HG03135 (cell line): ENCODE measurements around the gene PTPRG.

ENCODE experiments used
- ATAC-seq: cut with Tn5 transposase; IDR thresholded peaks from one replicate; pipeline ENCODE4 v1.9.1; 2021; ENCODE audit warnings: mild to moderate bottlenecking, moderate library complexity; ENCODE audit not compliant: unreplicated experiment

The PTPRG gene

GRCh38 chr3:61583890-61584875 lies 22.8 kb downstream of the PTPRG start:
- no peak for ATAC-seq

GRCh38 chr3:61589856-61590255 lies 28.5 kb downstream of the PTPRG start:
- no peak for ATAC-seq

DNA sequence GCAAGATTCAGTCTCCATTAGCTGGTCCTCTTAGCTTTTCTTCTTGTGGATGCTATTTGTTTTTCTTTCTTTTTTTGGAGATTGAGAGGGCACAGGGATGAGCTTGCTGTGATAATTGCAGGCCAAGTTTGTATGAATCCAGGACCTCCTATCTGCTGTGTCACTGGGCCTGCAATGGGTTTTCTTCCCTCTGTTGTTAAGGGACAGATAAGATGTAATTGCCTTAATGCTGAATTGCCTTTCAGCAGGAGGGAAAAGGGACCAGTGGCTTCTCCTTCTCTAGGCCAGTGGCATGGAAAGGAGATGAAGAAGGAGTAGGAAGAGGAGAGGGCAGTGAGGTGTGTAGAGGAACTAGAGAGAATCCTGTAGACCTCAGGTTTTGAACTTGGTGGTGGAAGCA lies 29.9 kb downstream of the PTPRG start:
- no peak for ATAC-seq

GRCh38 chr3:61593446-61594029 lies 32.2 kb downstream of the PTPRG start:
- ATAC-seq: no peak

DNA sequence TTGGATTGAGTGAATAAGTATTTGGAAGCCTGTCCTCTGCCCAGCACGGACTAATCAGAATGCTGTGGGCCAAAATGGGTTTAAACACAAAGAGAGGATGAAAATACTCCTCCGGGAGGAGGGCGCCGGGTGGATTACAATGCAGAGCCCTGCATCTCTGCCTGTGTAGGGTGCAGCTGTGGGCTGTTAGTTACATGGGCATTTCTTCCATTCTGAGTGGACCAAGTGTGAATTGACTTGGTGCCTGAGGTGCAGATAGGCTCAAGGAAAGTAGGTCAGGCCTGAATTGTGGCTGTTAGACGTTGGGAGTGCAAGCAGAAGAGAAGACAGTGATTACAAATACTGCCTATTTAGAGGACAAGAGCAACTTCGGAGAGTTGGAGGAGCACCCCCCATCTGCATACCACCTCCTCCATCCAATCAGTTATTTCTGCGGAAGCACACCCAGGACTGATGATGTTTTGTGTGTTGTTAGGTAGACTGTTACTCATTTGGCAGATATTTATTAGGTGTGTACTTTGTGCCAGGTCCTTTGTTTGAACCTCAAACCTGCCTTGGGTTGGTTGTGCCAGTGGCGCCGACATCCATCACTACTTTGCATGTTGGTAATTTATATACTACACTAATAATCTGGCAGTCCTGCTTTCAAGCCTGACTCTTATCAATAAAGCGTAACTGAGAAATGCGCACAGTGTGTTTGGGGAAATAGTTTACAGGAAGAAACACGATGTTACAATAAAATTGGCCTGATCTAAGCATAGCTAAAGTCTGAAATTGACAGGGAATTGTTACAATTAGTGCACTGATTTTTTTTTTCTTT lies 33.0 kb downstream of the PTPRG start:
- ATAC-seq: no peak

DNA sequence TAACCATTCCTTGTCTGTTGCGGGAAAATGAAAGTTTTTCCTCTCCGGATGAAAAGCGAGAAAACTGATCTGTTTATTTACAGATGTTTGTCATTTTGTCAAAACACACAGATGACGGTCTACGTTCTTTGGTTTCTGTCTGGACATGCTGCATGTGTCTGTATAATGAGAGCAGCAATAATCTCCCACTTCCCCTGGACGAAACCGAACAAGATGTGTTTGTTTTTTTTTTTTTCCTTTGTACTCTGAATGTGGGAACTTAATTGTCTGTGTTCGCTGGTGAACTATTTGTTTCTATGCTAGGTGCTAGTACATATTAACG lies 33.6 kb downstream of the PTPRG start:
- no peak for ATAC-seq

DNA sequence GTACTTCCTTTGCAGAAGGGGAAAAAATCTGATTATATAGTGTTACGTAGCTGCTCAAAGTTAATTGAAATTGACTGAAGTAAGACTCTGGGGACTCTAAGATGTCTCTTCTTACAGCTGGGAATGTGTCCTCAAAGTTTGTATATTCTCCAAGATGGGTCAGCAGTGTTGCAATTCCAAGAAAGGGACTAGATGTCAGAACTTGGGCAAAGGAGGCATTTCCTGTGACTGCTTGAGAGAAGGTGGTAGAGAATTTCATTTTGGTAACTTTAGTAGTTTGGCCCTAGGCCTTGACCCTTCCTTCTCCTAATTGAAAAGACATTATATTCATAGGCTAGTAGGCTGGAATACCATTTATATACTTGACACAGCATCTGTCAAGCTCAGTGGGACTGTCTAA lies 33.9 kb downstream of the PTPRG start:
- no peak for ATAC-seq

DNA sequence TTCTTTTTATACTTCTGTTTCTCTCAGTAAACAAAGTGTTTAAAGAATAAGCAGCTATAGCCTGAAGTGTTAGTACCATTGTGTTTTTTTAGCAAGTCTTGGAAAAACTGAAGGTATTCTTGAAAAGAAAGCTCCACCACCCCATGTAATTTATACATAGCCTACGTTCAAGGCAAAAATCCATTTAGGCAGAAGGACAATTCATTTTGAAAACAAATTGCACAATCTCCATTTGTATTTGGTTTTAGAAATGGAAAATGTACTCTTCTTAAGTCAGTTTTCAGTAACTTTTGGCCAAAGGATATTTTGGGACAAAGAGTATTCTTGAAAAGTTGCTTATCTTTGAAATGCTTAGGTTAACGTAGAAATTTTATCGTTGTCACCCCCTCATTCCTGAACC lies 34.5 kb downstream of the PTPRG start:
- ATAC-seq: no peak

DNA sequence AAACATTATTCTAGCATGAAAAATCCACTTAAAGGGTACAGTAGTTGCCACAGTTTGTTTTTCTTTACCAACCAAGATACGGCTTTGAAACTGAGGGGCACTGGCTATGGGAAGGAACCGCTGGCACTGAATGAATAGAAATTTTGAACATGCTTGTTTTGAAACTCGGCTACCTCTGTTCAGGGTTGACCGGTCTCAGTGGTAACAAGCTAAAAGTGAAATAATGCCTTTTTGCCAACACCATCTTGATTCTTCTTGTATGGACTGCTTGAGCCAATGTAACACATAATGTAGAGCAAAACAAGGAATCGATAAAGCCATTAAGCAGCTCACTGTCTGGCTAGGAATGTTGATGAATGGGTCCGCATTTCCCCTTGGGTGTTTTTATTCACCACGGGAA lies 36.5 kb downstream of the PTPRG start:
- no peak for ATAC-seq

- ATAC-seq: no peak
Observed at GRCh38 chr3:61600195-61600594, 38.8 kb downstream of the PTPRG start.

DNA sequence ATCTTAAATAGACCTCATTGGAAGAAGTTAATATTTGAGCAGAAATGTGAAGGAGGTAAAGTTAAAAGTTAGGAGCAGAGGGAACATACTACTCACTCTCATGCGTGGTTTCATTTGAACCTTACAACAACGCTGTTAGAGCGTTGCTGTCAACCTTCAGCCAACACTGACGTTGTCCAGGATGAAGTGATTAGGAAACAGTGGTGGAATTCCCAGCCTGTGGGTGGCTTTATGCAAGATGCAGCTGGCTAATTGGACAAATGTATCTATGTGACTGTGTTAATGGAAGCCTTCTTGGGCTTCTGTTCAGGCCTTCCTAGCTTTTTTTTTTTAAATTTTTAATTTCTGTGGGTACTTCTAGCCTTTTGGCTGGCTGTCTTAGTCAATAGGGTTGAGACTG lies 40.5 kb downstream of the PTPRG start:
- no peak for ATAC-seq

DNA sequence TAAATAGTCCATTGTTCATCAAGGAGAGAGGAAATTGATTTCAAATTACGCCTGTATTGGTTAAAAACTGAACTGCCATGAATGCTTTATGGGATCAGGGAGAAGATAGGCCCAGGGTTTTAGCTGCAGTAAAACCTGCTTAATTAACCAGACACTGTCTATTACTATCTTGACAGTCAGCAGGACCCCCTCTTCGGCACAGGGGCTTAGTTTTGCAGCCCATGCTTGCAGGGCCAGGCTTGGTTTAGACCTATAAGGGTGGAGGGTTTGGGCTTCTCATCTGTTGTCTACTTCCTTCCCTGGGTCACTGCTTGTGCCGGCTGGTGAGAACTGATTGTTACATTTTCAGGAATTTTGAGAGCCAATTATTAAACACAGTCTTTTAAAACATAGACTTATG lies 41.1 kb downstream of the PTPRG start:
- no peak for ATAC-seq

DNA sequence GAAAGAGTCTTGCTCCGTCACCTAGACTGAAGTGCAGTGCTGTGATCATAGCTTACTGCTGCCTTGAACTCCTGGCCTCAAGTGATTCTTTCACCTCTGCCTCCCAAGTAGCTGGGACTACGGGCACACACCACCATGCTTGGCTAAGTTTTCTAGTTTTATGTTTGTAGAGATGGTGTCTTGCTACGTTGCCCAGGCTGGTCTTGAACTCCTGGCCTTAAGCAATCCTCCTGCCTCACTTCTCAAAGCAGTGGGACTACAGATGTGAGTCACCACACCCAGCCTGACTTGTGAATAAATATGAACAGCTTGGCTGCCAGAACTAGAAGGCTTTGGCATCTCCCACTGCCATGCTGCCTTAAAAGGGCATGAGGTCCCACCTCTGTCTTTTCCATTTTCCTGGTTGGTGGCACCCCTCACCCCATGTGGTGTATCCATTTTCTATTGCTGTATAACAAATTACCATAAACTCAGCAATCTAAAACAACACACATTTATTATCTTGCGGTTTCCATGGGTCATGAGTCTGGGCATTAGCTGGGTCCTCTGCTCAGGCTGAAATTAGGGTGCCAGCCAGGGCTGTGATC lies 44.3 kb downstream of the PTPRG start:
- ATAC-seq: no peak

- no peak for ATAC-seq
Observed at GRCh38 chr3:61606196-61606595, 44.8 kb downstream of the PTPRG start.

DNA sequence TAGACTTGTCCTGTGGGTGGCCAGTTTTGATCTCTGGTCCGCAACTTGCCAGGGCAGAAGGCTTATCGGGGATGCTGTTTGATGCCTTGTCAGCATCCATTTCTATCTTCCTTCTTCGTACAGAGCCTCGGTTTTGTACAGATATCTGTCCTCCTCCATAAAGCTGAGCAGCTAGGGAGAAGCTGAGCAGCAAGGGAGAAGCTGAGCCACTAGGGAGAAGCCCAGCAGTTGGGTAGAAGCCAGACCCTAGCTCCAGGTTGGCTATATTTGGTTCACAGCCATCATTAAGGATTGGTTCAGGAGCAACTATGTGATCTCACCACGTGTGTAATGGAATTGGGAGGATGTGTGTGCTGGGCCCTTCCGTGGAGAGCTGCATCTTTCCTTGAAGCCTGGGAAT lies 46.7 kb downstream of the PTPRG start:
- ATAC-seq: no peak

- no peak for ATAC-seq
Observed at GRCh38 chr3:61608711-61609110, 47.3 kb downstream of the PTPRG start.

DNA sequence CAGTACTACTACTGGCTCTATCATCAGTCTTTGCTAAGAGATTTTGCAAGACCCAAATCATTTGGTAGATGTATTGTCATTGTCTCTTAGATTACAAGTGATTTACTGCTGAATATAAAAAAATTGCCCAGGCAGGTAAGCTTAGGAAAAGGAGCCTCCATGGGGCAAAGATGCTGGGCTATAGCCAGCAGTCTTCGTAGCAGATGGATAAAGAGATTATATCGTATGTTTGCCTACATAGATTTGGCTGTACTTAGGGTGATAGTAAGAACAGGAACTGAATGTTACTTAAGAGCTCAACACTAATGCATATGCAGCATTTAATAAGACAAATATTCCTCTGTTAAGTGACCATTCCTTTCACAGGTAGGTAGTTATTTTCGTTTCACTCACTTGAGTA lies 48.9 kb downstream of the PTPRG start:
- no peak for ATAC-seq

DNA sequence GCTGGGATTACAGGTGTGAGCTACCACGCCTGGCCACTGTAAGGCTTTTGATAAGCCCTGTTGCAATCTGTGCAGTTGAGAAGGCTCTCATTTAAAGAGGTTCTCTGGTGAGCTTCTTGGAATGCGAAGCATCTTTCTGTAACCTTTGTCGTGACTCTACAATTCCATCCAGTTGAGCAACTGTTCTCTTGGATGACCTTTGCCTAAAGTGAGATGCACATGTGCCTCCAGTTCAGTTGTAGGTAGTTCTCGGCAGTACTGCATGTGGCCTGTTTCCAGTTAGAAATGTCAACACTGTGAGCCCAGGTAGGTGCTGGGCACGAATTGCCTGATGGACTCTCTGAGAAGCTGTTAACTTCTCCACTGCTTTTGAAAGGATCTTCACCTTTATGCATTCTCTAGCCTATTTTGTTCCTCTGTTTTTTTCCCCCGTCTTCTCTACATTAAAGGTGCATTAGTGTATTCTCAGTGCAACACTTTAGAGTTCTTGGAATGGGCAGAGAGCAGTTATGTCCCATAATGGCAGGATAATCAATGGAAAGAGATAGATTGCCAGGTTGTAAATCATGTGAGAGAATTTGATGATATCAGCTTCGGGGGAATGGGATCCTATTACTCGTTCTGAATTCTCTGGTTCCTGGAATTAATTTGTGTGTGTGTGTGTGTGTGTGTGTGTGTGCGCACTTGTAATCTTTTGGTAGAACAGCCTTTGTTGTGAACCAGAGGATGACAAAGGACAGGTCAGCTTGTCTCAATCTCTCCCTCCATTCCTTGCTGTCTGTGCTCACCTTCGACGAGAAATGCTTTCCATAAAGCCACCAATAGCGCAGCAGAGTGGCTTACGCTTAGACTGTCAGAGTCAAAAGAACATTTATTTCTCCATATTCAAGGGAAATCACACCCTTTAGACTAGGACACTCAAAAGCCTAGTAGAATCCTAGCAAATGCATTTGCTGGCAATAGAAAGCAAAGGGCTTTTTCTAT lies 51.1 kb downstream of the PTPRG start:
- ATAC-seq: no peak

GRCh38 chr3:61613666-61614065 lies 52.3 kb downstream of the PTPRG start:
- ATAC-seq: no peak

DNA sequence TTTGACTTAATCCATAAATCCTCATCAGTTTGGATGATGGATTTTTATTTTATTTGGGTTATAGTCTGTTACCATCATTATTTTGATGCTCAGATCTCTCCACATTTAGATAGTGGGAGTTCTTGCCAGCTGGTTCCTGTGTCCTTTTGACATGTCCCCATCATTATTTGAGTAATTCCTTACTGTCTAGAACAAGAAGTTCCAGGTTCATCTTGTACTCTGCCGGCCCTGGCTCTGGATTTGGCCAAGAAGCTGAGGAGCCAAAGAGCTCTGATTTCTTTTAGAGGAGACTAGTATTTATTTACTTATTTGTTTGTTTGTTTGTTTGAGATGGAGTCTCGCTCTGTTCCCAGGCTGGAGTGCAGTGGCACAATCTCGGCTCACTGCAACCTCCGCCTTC lies 54.3 kb downstream of the PTPRG start:
- no peak for ATAC-seq
